ENCODE data around the gene MICU2. TPM values are rescaled to one million over a fixed set of nuclear protein-coding genes. Genes with fewer than 3 reads are reported as not detected.

MICU2 gene
- total and polyA plus RNA-seq, 10 of the 15 experiments (the other 5 are each of a cell fraction or from before 2014, with no cell fraction given), result 17.7 to 56.6 (median 43.8) TPM

DNA sequence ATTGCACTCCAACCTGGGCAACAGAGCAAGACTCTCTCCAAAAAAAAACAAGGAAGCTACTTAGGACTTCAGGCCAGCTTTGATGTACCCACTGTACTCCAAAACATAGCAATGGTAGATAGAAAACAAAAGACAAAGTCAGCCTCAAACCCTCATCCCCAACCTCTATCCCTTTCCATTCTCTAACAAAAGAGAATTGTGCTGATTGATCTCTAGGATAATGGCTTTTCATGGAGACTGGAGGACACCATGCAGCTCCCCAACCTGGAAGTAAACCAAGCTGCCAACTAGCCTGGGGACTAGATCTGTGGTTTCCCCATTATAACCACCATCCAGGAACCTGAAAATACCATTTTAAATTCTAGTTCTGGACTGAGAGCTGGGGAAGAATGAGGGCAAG, 140.5 kb downstream of the MICU2 start (continued):
- TF ChIP-seq TCF3 (IDR thresholded peaks at IDR 0.05; ENCODE audit: borderline replicate concordance, insufficient read depth, low read depth, low read length) (no peak), SIX5 (IDR thresholded peaks at IDR 0.05; ENCODE audit: low read depth, low read length, severe bottlenecking) (no peak), FOS (IDR thresholded peaks at IDR 0.05; ENCODE audit: borderline replicate concordance, extremely low read depth, insufficient read length) (no peak), FOXK2 (IDR thresholded peaks at IDR 0.05) (no peak), RFX5 (IDR thresholded peaks at IDR 0.05; ENCODE audit: low read depth, low read length) (no peak), CREM (IDR thresholded peaks at IDR 0.05; ENCODE audit: low read depth) (no peak), CHD4 (IDR thresholded peaks at IDR 0.05) (no peak), NFYA (IDR thresholded peaks at IDR 0.05; ENCODE audit: borderline replicate concordance, low read depth, low read length) (no peak)

DNA sequence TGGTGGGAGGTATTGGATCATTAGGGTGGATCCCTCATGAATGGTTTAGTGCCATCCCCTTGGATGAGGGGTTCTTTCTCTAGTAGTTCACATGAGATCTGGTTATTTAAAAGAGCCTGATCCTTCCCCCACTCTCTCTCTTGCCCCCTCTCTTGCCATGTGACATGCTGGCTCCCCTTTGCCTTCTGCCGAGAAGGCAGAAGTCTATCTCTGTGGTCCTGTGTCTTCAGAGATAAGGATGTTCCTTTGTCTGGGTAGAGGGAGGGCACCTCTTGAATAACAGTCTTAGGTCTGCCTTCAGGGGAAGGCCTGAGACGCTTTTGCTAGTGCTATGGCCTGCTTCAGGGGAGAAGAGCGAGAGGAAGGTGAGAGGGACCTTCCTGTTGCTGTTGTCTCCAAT, 142.8 kb downstream of the MICU2 start:
- Histone ChIP-seq H3K4me2 (ENCODE audit: control insufficient read depth, insufficient read depth) (no peak overlapping the region), H3K27ac (ENCODE audit: control insufficient read depth, insufficient read depth) (no peak overlapping the region), H3K79me2 (ENCODE audit: control insufficient read depth, insufficient read depth, low read length) (peaks cover 26% of the 10 kb centered on the region), H2AFZ (ENCODE audit: control insufficient read depth, low read depth, low read length) (no peak overlapping the region), H3K36me3 (ENCODE audit: control insufficient read depth in 2 of 2, insufficient read depth in 2 of 2, low read length in 1 of 2) (no peaks in the 10 kb centered on the region), H3K4me3 (no peak overlapping the region), H3K9ac (ENCODE audit: control insufficient read depth, insufficient read depth, low read length) (no peak overlapping the region), H4K20me1 (ENCODE audit: control insufficient read depth, insufficient read depth) (no peaks in the 10 kb centered on the region), H3K4me1 (ENCODE audit: control insufficient read depth, insufficient read depth, low read length) (peaks cover 4% of the 10 kb centered on the region; the same call in 1 of the 2 replicates), H3K27me3 (replicated peaks in 1 of 2; ENCODE audit: control insufficient read depth in 2 of 2, insufficient read depth in 2 of 2, low read length in 1 of 2) (no peaks in the 10 kb centered on the region), H3K9me3 (replicated peaks; ENCODE audit: control insufficient read depth, insufficient read depth, low read length) (no peaks in the 10 kb centered on the region)
- no TSS peak for BruUV-seq (replicated peaks)
- intact Hi-C loops (cut with micrococcal nuclease; ENCODE audit: unreplicated experiment) (no loop called here), in situ Hi-C loops (cut with MboI) (no loop called here)
- ATAC-seq (no peak), FAIRE-seq (no peak), DNase-seq (ENCODE audit: low read depth, low spot score) (no peak)
- CTCF ChIA-PET, result no interaction called here
- WGBS (ENCODE audit: insufficient coverage, insufficient replicate concordance, low lambda C conversion rate, missing lambda C conversion rate), result 78% methylated on average over 3 of the region's 3 CpGs
- RAD21 ChIA-PET (ENCODE audit: unreplicated experiment), result interaction anchor here (1.1 kb wide), 1 partner anchor 162 kb away, joined by 3 read pairs; no protein-coding TSS in a partner anchor
- SMC1A ChIA-PET (ENCODE audit: uncharacterized antibody, unreplicated experiment), result no interaction called here
- POLR2A ChIA-PET, result no interaction called here
- TF ChIP-seq RUNX3 (IDR thresholded peaks at IDR 0.05; ENCODE audit: low read length) (no peak), GABPA (IDR thresholded peaks at IDR 0.05; ENCODE audit: low read depth) (no peak), SMAD1 (IDR thresholded peaks at IDR 0.05; ENCODE audit: low read depth, partially characterized antibody) (no peak), E2F4 (IDR thresholded peaks at IDR 0.05; ENCODE audit: low read depth, low read length) (no peak), ESRRA (IDR thresholded peaks at IDR 0.05; ENCODE audit: low read length) (no peak), EED (IDR thresholded peaks at IDR 0.05; ENCODE audit: low read depth) (no peak), ZNF622 (IDR thresholded peaks at IDR 0.05) (no peak), ZSCAN29 (IDR thresholded peaks at IDR 0.05) (no peak), MTA2 (IDR thresholded peaks at IDR 0.05; ENCODE audit: low read depth) (no peak)
- TF ChIP-seq, protein P1, sequence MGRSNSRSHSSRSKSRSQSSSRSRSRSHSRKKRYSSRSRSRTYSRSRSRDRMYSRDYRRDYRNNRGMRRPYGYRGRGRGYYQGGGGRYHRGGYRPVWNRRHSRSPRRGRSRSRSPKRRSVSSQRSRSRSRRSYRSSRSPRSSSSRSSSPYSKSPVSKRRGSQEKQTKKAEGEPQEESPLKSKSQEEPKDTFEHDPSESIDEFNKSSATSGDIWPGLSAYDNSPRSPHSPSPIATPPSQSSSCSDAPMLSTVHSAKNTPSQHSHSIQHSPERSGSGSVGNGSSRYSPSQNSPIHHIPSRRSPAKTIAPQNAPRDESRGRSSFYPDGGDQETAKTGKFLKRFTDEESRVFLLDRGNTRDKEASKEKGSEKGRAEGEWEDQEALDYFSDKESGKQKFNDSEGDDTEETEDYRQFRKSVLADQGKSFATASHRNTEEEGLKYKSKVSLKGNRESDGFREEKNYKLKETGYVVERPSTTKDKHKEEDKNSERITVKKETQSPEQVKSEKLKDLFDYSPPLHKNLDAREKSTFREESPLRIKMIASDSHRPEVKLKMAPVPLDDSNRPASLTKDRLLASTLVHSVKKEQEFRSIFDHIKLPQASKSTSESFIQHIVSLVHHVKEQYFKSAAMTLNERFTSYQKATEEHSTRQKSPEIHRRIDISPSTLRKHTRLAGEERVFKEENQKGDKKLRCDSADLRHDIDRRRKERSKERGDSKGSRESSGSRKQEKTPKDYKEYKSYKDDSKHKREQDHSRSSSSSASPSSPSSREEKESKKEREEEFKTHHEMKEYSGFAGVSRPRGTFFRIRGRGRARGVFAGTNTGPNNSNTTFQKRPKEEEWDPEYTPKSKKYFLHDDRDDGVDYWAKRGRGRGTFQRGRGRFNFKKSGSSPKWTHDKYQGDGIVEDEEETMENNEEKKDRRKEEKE (IDR thresholded peaks at IDR 0.05), result no peak
- TF ChIP-seq, protein P2, sequence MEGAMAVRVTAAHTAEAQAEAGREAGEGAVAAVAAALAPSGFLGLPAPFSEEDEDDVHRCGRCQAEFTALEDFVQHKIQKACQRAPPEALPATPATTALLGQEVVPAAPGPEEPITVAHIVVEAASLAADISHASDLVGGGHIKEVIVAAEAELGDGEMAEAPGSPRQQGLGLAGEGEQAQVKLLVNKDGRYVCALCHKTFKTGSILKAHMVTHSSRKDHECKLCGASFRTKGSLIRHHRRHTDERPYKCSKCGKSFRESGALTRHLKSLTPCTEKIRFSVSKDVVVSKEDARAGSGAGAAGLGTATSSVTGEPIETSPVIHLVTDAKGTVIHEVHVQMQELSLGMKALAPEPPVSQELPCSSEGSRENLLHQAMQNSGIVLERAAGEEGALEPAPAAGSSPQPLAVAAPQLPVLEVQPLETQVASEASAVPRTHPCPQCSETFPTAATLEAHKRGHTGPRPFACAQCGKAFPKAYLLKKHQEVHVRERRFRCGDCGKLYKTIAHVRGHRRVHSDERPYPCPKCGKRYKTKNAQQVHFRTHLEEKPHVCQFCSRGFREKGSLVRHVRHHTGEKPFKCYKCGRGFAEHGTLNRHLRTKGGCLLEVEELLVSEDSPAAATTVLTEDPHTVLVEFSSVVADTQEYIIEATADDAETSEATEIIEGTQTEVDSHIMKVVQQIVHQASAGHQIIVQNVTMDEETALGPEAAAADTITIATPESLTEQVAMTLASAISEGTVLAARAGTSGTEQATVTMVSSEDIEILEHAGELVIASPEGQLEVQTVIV (IDR thresholded peaks at IDR 0.05; ENCODE audit: borderline replicate concordance, partially characterized antibody), result no peak

All from GM12878 (cell line).